Stimulated activated CD4-positive, alpha-beta T cell treated with anti-CD3 and anti-CD28 coated beads, Interleukin-12 subunit alpha, Interleukin-12 subunit beta, amount 100 ng/mL, for 24 hours (primary cell): Measurements from ENCODE around the gene ACSL1.

Experiments used
- DNase-seq, 2 experiments: peaks; one replicate each; pipeline ENCODE4 v3.0.0-alpha.2; 2020; ENCODE audit warnings: low read depth in 2 of 2

The ACSL1 gene

DNA sequence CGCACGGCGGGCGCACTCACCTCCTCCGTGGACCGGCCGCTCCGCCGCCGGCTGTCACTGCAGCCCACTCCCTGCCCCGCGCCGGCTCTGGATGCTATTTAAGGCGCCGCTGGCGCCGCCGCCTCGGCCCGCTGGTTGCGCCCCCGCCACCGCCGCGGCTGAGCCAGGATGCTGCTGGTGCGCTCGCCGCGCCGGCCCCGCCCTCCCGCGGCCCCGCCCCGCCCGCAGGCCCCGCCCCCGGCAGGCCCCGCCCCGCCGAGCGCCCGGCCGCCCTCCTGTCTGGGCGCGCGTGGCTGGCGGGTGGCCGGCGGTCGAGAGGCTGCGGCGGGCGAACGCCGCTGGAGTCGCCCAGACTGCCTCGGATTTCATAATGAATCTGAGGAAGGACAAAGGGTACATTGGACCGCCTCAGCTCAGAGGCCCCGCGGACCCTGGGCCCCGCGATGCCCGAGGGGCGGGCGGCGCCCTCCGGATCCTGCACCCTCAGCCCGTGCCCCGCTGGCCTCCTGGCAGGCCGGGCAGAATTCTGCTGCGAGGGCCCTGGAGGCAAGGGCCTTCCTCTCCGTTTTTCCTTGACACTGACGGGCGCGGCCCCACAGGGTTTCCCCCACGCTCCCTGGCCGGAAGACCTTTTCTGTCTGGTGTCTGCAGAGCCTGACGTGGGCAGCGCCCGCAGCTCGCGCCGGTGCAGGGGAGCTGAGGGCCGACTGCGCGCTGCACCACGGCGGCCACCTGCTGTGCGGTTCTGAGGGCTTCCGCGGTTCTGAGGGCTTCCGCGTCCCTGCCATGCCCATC lies at the start of gene ACSL1:
Gene ACSL1 (minus strand): TSS at position 73 of the 795 bp plus-strand sequence. CDS start 22,454 bp downstream, outside the sequence.
- peak; percentile 56 to 63 for DNase-seq

DNA sequence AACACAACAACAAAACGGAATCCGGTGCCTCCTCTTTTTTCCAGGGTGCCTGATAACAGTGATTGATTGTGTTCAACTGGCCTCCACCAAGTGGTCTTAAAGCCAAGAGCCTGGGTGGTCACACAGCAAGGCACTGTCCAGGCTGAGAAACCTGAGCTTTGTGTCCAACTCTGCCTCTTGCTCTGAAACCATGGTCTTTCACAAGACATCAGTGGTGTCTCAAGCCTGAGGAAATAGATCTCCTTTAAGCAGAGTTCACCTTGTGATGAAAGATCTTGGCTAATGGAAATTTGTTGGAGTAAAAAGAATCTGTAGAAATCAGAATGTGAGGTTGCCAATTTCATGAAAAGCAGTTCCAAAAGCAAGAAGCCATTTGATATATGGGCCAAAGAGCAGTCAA lies 47.3 kb upstream of the ACSL1 start:
- no peak for DNase-seq

- DNase-seq, result no peak
Observed at GRCh38 chr4:184870718-184871117, 45.0 kb upstream of the ACSL1 start.

GRCh38 chr4:184868623-184869022 lies 42.9 kb upstream of the ACSL1 start:
- DNase-seq, result no peak

- DNase-seq, result no peak
Observed at GRCh38 chr4:184863916-184864315, 38.1 kb upstream of the ACSL1 start.

DNA sequence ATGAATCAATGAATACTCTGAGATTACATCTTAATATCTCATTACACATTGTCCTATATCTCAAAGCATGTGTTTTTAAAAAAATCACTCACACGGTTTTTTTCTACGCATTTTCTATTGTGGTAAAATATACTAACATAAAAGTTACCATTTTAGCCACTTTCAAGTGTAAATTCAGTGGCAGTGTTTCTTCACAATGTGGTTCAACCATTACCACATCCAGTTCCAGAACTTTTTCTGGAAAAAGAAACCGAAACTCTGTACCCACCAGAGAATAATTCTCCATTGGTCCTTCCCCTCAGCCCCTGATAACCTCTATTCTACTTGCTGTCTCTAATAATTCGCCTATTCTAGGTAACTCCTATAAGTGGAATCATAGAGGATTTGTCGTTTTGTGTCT lies 35.3 kb upstream of the ACSL1 start:
- no peak for DNase-seq

DNA sequence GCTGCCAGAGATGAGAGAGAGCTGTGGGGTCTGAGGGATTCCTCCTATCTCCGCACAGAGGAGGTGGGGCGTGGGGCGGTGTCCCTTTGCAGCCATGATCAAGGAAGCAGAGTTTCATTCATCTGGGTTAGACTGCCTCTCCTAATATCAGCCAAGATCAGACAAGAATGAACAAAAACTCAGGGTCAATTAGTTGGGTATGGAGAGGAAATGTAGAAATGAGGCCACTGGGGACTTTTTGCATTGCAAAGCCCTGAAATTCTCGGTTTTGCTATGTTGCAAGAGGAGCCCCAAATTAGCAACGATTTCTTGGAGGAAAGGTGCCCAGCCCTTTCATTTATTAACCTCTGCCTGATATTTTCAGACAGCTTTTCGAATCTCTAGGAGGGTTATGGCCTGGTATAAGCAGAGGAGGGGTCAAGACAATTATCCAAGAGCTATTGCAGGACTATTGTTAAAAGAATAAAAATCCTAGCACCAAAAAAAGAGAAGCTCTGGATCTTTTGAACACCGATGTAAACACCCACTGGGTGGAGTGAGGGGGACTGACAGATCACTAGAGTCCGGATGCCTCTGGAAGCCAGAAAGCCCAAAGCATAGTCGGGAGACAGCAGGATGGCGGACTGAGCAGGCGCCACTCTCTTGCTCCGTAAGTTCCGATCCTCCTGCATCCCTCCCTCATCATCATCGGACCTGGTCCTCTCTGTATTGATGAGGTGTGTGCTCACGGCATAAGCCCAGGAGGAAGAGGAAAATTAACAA lies 34.4 kb upstream of the ACSL1 start:
- no peak for DNase-seq

GRCh38 chr4:184857441-184858121 lies 31.8 kb upstream of the ACSL1 start:
- DNase-seq, result no peak

DNA sequence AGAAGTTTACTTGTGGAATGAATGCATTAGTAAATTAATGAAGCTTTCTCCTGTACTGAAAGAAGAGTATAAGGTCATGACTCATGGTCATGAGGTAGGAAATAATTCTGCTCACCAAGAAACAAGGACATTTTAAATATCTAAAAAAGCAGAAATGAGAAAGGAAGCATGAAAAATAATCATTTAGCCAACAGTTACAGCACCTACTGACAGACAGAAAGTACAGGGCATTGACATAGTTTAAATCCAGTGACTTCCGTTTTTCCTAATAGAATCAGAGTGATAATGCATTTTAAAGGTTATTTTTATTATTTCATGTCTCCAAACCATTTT lies 30.5 kb upstream of the ACSL1 start:
- no peak for DNase-seq

DNA sequence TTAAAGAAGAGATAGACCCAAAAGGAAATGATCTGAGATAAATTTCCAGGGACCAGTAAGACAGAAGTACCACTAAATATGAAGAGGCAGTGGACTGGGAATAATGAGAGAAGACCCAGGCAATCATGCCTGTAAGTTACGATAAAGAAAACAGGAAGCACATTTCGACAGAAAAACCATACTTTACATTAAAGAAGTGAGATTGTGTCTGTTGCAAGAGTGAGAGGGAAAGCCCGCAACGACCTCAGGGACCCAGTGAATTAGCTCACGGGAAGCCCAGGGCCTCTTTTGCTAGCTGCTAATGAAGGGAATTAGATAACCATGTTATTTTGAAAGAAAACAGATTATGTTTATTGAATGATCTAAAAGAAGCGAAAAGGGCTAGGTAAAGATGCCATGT lies 28.9 kb upstream of the ACSL1 start:
- no peak for DNase-seq

DNA sequence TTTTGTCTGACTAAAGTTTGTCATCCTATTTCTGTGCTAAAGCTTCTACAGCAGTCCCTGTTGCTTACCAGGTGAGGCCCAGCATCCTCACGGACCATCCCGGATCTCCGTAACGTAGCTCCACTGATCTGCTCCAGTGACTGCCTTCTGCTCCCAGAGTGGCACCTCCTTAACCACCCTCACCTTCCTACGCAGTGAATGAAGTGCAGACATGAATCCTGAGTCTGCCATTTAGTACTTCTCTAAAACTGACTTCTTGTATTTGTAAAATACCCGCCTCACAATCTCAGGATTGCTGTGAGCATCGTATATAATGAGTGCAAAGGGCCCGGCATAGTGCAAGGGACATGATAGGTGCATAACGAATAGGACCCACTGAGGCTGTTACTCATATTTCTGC lies 27.7 kb upstream of the ACSL1 start:
- no peak for DNase-seq

GRCh38 chr4:184851886-184852285 lies 26.1 kb upstream of the ACSL1 start:
- DNase-seq, result no peak

GRCh38 chr4:184851200-184851541 lies 25.4 kb upstream of the ACSL1 start:
- DNase-seq, result no peak

GRCh38 chr4:184850431-184851199 lies 24.8 kb upstream of the ACSL1 start:
- DNase-seq, result no peak

DNA sequence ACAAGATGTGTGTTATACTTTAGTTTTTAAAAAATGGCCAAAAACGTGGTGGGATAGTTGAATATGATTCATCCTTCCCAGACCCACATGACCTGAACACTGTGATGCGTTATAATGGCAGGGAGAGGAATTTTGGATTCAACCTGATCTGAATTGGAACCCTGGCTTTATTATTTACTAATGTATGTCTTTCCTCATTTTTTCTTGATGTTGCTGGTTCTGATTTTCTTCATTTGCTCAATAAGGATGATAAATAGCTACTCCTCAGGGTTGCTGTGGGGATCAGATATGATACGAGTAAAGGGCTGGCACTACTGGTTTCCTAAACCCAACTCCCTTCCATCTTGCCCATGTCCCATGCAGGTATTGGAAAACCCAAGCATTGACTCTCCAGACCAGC lies 24.2 kb upstream of the ACSL1 start:
- no peak for DNase-seq

- DNase-seq, result no peak
Observed at GRCh38 chr4:184849185-184849584, 23.4 kb upstream of the ACSL1 start.

DNA sequence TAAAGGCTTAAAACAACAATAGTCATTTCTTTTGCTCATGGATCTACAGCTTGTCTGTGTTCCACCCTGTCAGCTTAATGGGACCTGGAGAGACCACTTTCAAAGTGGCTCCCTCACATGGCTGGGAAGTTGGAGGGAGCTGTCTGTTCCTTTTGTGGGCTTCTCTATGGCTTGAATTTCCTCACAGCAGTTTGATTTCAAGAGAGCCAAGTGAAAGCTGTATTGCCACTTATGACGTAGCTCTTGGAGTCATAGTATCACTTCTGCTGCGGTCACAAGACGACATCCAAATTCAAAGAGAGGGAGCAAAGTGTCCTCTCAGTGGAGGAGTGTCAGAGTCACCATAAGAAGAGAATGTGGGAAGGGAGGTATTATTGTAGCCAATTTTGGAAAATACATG lies 22.7 kb upstream of the ACSL1 start:
- DNase-seq, result no peak

GRCh38 chr4:184846531-184846930 lies 20.8 kb upstream of the ACSL1 start:
- DNase-seq, result no peak

- no peak for DNase-seq
Observed at GRCh38 chr4:184845367-184846021, 19.7 kb upstream of the ACSL1 start.

DNA sequence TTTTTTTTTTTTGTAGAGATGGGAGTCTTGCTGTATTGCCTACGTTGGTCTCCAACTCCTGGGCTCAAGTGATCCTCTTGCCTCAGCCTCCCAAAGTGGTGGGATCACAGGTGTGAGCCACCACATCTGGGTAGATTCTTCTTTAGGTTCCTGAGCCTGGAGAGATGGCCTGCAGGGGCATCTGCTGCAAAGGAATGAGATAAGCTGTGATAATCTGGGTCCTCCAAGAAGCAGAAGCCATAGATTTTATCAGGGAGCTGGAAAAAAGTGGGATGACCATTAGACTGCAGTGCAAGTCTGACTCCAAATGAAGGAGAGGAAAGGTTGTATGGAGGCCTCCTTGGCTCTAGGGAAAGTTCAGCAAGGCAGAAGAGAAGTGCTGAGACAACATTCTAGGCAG lies 19.0 kb upstream of the ACSL1 start:
- no peak for DNase-seq

- DNase-seq, result no peak
Observed at GRCh38 chr4:184843984-184844554, 18.3 kb upstream of the ACSL1 start.
